Activated CD8-positive, alpha-beta memory T cell treated with anti-CD3 and anti-CD28 coated beads for 1 hour (primary cell): ENCODE measurements around the gene NEDD4L.
"Not testable (repeated sequence)": the region's sequence is repeated elsewhere in the genome, so short reads cannot be mapped to it uniquely, and the experiment has no call there.

Experiments used
- DNase-seq, 2 donors: peaks; one replicate each; pipeline ENCODE4 v3.0.0-alpha.2; 2020; ENCODE audit warnings: low read depth in 1 of 2; ENCODE audit errors: extremely low read depth in 1 of 2

The NEDD4L gene

DNA sequence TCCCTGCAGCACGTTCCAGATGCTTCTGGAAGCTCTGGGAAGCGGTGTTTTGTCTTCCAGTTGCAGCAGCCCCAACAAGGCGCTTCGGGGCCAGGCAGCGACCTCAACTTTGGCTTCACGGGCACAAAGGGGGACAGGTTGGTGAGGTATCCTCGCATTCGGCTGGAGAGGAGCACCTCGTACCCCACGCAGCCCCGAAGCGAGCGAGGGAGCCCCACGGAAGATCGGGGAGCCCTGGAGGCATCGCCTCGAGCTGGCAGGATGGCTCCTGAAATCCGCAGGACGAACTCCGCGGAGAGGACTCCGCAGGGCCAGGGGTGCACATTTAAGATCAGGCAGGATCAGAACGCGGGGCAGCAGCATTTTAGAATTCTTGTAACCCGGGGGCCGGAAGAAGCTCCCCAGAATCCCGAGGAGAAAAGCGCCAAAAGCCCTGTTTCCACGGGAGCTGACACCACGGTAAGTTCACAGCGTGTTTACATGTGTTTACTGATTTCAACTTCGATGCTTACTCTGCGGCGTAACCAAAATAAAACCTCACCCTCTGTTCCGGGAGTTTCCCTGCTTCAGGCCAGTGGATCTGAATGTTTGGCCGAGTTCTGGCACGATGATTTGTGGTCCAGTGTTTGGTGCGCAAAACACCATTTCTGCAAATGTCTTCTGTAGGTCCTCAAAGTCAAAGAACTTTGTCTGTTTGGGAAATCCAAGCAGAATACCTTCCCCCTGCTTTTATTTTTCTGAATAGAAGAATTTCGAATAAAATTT is 212.5 kb downstream of the NEDD4L start:
- DNase-seq, result no peak

GRCh38 chr18:58257461-58257860 is 213.4 kb downstream of the NEDD4L start:
- DNase-seq, result no peak

GRCh38 chr18:58258692-58259342 is 214.8 kb downstream of the NEDD4L start:
- no peak for DNase-seq

GRCh38 chr18:58263055-58263957 is 219.3 kb downstream of the NEDD4L start:
- no peak for DNase-seq

- DNase-seq, result no peak
Observed at GRCh38 chr18:58264075-58264474, 220.0 kb downstream of the NEDD4L start.

GRCh38 chr18:58264840-58265239 is 220.8 kb downstream of the NEDD4L start:
- DNase-seq, result no peak

DNA sequence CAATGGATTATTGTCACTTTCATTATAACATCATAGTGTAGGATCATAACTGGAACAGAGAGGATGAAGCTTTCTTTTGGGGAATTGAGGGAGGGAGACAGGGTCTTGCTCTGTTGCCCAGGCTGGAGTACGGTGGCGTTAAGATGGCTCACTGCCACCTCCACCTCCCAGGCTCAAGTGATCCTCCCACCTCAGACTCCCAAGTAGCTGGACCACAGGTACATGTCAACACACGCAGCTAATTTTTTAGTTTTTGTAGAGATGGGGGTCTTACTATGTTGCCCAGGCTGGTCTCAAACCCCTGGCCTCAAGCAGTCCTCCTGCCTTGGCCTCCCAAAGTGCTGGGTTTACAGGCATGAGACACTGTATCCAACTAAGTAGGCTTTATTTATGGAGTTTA is 221.5 kb downstream of the NEDD4L start:
- not testable (repeated sequence) for DNase-seq

- no peak for DNase-seq
Observed at GRCh38 chr18:58266291-58266690, 222.3 kb downstream of the NEDD4L start.

DNA sequence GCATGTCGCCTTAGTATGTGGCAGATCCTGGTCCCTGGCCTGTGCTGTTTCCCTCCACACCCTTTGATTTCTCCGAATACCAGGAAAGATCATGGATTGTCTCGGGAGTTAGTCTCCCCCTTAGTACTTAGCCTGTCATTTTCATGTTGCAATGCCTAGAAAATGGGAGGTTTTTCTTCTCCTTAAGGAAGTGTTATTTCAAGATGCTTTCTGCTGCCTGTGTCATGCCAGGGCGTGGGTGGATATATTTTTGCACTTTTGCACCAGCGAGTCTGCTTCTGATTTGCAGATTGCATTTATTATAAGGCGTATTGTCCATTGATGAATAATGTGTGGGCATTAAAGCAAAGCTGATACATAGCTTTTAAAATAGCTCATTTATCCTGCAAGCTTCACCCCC is 223.5 kb downstream of the NEDD4L start:
- no peak for DNase-seq

DNA sequence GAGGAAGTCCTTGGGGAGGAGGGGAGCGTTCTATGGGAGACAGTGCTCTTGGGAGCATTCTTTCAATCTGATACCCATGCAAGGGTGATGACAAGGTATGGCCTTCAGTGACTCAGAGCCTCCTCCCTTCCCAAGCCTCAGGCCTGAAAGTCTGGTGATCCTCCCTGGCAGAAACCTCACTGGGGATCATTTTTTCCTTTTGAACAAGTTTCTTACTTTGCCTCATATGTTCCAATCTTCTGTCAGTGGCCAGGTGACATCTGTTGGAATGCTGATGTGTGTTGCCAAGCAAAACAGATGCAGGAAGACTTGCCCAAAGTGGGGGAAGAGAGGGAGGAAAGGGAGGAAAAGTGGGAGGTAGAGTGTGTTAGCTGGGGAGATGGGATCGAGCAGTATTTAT is 224.8 kb downstream of the NEDD4L start:
- DNase-seq, result no peak

DNA sequence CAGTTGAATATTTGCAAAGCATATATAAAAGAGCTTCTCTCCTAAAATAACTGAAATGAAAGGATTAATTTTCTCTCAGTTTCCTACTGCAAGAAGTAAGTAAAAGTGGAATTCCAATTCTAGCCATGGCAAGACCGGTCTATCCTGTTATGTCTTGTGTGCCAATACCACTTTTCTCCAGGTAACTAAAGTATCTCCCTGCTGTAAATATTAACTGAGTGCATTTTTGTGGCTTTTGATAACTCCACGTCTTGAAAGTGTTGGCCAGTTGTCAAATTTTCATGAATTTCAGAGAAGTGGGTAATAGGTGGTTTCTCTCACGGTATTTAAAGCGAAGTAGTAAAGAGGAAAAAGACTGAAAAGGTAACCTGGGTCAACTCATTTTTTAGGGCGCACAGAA is 225.9 kb downstream of the NEDD4L start:
- DNase-seq, result no peak

- DNase-seq, result no peak
Observed at GRCh38 chr18:58270396-58270795, 226.4 kb downstream of the NEDD4L start.

DNA sequence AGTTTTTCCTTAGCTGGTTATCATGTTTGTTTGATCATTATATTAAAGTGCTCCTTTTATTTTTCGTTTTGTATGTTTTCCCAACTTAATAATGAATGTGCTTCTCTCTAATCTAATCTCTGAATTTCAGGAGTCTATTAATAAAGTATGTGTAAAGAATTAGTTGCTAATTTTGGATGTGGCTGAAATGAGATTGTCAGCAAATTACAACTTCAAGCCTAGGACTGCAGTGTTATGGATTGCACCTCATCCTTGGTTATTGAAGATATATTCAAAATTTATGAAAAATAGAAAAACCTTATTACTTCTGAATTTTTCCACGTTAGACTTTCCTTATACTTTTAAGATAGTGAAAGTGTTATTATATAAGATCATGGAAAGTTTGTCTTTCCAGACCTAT is 227.7 kb downstream of the NEDD4L start:
- no peak for DNase-seq

- no peak for DNase-seq
Observed at GRCh38 chr18:58272209-58272608, 228.2 kb downstream of the NEDD4L start.

DNA sequence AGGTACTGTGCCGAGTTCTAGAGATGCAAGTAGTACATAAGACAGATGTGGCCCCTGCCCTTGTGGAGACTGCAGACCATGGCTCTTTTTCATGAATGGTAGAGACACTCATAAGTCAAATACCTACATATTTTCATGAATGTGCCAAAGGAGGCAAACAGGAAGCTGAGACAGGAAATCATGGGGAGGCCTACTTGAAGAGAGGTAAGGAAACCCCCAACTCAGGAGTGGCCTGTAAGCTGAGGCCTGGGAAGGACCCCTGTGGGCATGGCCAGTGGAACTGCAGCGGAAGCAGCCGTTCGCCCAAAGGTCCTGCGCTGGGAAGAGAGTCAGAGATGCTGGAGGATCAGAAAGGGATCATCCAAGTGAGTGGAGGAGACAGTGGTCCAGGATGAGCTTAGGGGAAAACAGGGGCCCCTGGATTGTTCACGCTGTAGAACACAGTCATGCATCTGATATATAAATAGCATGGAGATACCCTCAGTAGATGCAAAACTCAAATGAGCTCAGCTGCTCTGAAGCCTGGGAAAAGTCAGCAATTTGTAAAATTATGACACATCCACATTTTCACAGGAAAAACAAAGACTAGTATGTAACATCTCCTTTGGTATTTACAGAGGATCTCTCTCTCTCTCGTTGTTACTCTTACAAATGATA is 228.9 kb downstream of the NEDD4L start:
- DNase-seq, result no peak

- no peak for DNase-seq
Observed at GRCh38 chr18:58275176-58275575, 231.2 kb downstream of the NEDD4L start.

- no peak for DNase-seq
Observed at GRCh38 chr18:58276789-58277739, 233.0 kb downstream of the NEDD4L start.

GRCh38 chr18:58279504-58280175 is 235.6 kb downstream of the NEDD4L start:
- DNase-seq, result no peak

GRCh38 chr18:58280191-58280590 is 236.2 kb downstream of the NEDD4L start:
- no peak for DNase-seq
